GM21717 (cell line): ENCODE data around the gene EIF4H.
"Not testable (repeated sequence)": the region's sequence is repeated elsewhere in the genome, so short reads cannot be mapped to it uniquely, and the experiment has no call there.

Experiments
- ATAC-seq: cut with Tn5 transposase; IDR thresholded peaks from one replicate; pipeline ENCODE4 v1.9.1; 2021; ENCODE audit warnings: mild to moderate bottlenecking, moderate library complexity; ENCODE audit not compliant: unreplicated experiment

EIF4H gene

GRCh38 chr7:74223711-74224510 lies 49.8 kb downstream of the EIF4H start:
- no peak for ATAC-seq

- no peak for ATAC-seq
Observed at GRCh38 chr7:74224511-74224832, 50.3 kb downstream of the EIF4H start.

GRCh38 chr7:74224907-74225306 lies 50.8 kb downstream of the EIF4H start:
- not testable (repeated sequence) for ATAC-seq

- ATAC-seq: no peak
Observed at GRCh38 chr7:74225400-74225799, 51.2 kb downstream of the EIF4H start.

GRCh38 chr7:74226633-74227032 lies 52.5 kb downstream of the EIF4H start:
- no peak for ATAC-seq

GRCh38 chr7:74228951-74229900 lies 55.1 kb downstream of the EIF4H start:
- ATAC-seq: no peak

GRCh38 chr7:74230446-74231231 lies 56.5 kb downstream of the EIF4H start:
- no peak for ATAC-seq

GRCh38 chr7:74231232-74231590 lies 57.1 kb downstream of the EIF4H start:
- ATAC-seq: peak; percentile 67

- ATAC-seq: no peak
Observed at GRCh38 chr7:74233655-74234285, 59.6 kb downstream of the EIF4H start.

GRCh38 chr7:74235518-74236268 lies 61.5 kb downstream of the EIF4H start:
- no peak for ATAC-seq

GRCh38 chr7:74236284-74236683 lies 62.1 kb downstream of the EIF4H start:
- no peak for ATAC-seq

GRCh38 chr7:74240482-74240881 lies 66.3 kb downstream of the EIF4H start:
- no peak for ATAC-seq

- ATAC-seq: no peak
Observed at GRCh38 chr7:74242122-74242443, 67.9 kb downstream of the EIF4H start.

- no peak for ATAC-seq
Observed at GRCh38 chr7:74246497-74246896, 72.3 kb downstream of the EIF4H start.
